HCT116 (cell line): Measurements from ENCODE around the gene BRSK1. TPM values are rescaled to one million over a fixed set of nuclear protein-coding genes. Genes with fewer than 3 reads are reported as not detected.
A peak's percentile ranks its signal among the peaks of the same experiment; 100 is the strongest.

Experiments used
- ATAC-seq: fragments of 200-7000 bp; cut with Tn5 transposase; 2 replicates; pipeline ENCODE4 v1.9.1; 2020; ENCODE audit warnings: mild to moderate bottlenecking, moderate library complexity
- BruUV-seq: library from RNA; stranded (reverse); fragments of 400-500 nt; replicated peaks from 2 replicates; lab custom pipeline; 2021; lab: Mats Ljungman, UMichigan
- CTCF ChIA-PET: fragments of 300-600 bp; sonication (Branson Sonifier 250); formaldehyde crosslinking; loops from one replicate; lab custom pipeline; 2021; ENCODE audit warnings: antibody characterized with exemption; lab: Charles Lee
- POLR2A ChIA-PET: fragments of 300-600, 350-600 bp; sonication (Branson Sonifier 250); formaldehyde crosslinking; loops from one replicate; lab custom pipeline; 2021; ENCODE audit warnings: antibody characterized with exemption; lab: Charles Lee
- RAD21 ChIA-PET, 2 experiments: fragments of 300-600 bp; sonication (Branson Sonifier 250); formaldehyde crosslinking; loops; one replicate each; lab custom pipeline; 2023; ENCODE audit warnings: low total read pairs in 2 of 2; ENCODE audit not compliant: uncharacterized antibody in 2 of 2, unreplicated experiment in 2 of 2, low non-redundant PET in 1 of 2; lab: Charles Lee
- DNase-seq: peaks from one replicate; pipeline ENCODE4 v3.0.0-alpha.2; 2010; ENCODE audit warnings: low read depth, low spot score
- H2AFZ ChIP-seq: fragments of 200-600 bp; shearing (Covaris generic), sonication (generic); 2 replicates; pipeline ENCODE4 v1.6.1; 2017; ENCODE audit warnings: low read depth, mixed run types, mixed read lengths, antibody characterized with exemption, low read length; ENCODE audit not compliant: poor library complexity, severe bottlenecking
- H3K27ac ChIP-seq: 2 replicates; pipeline ENCODE4 v1.5.1; 2012; ENCODE audit warnings: low read depth, low read length
- H3K27me3 ChIP-seq: fragments of 200-600 bp; sonication (generic); 2 replicates; pipeline ENCODE4 v1.6.1; 2016; ENCODE audit warnings: mixed run types, low read length, mixed read lengths; ENCODE audit not compliant: insufficient read depth
- H3K36me3 ChIP-seq, 2 experiments: fragments of 200-500 bp in 1 of 2; fragments of 200-600 bp in 1 of 2; sonication (Bioruptor generic) in 1 of 2; sonication (generic) in 1 of 2; 2 replicates each; pipeline versions ENCODE4 v1.5.1 to v1.6.1; 2014 to 2016; ENCODE audit warnings: low read length in 2 of 2, inconsistent platforms in 1 of 2, mixed read lengths in 1 of 2, mixed run types in 1 of 2; ENCODE audit not compliant: insufficient read depth in 2 of 2, control insufficient read depth in 1 of 2
- H3K4me1 ChIP-seq, 2 experiments: fragments of 200-600 bp in 1 of 2; sonication (generic) in 1 of 2; 2 replicates each; pipeline versions ENCODE4 v1.5.1 to v1.6.1; 2012 to 2017; ENCODE audit warnings: low read length in 2 of 2, inconsistent platforms in 1 of 2, mild to moderate bottlenecking in 1 of 2, mixed read lengths in 1 of 2, mixed run types in 1 of 2, moderate library complexity in 1 of 2; ENCODE audit not compliant: insufficient read depth in 2 of 2, control insufficient read depth in 1 of 2
- H3K4me2 ChIP-seq: fragments of 200-600 bp; sonication (generic); 2 replicates; pipeline ENCODE4 v1.6.1; 2017; ENCODE audit warnings: mixed run types, low read length, mixed read lengths
- H3K4me3 ChIP-seq, 2 experiments: fragments of 200-600 bp in 1 of 2; sonication (generic) in 1 of 2; replicated peaks in 1 of 2; 2 replicates each; pipeline ENCODE4 v1.5.1; 2011 to 2016; ENCODE audit warnings: low read length in 2 of 2, control low read depth in 1 of 2, low read depth in 1 of 2, mild to moderate bottlenecking in 1 of 2, mixed read lengths in 1 of 2, mixed run types in 1 of 2
- H3K79me2 ChIP-seq: fragments of 200-600 bp; sonication (generic); 2 replicates; pipeline ENCODE4 v1.6.1; 2017; ENCODE audit warnings: mild to moderate bottlenecking, mixed run types, low read length, moderate library complexity, mixed read lengths; ENCODE audit not compliant: insufficient read depth
- H3K9ac ChIP-seq: fragments of 200-600 bp; sonication (generic); 2 replicates; pipeline ENCODE4 v1.6.1; 2016; ENCODE audit warnings: low read length, mixed read lengths
- H3K9me2 ChIP-seq: fragments of 200-600 bp; sonication (generic), shearing (Covaris generic); 2 replicates; pipeline ENCODE4 v1.6.1; 2017; ENCODE audit warnings: mixed run types, mild to moderate bottlenecking, moderate library complexity; ENCODE audit not compliant: insufficient read depth
- H3K9me3 ChIP-seq, 2 experiments: fragments of 200-500 bp in 1 of 2; fragments of 200-600 bp in 1 of 2; sonication (Bioruptor generic) in 1 of 2; sonication (generic) in 1 of 2; 2 replicates each; pipeline ENCODE4 v1.6.1; 2014 to 2017; ENCODE audit warnings: low read length in 2 of 2, mixed read lengths in 2 of 2, inconsistent platforms in 1 of 2, low read depth in 1 of 2, mild to moderate bottlenecking in 1 of 2, mixed run types in 1 of 2, moderate library complexity in 1 of 2; ENCODE audit not compliant: control insufficient read depth in 1 of 2, insufficient read depth in 1 of 2
- H4K20me1 ChIP-seq: fragments of 200-600 bp; sonication (generic), shearing (Covaris generic); 2 replicates; pipeline ENCODE4 v1.6.1; 2017; ENCODE audit warnings: mixed run types, mild to moderate bottlenecking, moderate library complexity; ENCODE audit not compliant: insufficient read depth
- CEBPB ChIP-seq: IDR thresholded peaks from 2 replicates; pipeline ENCODE4 v1.6.1; 2012; ENCODE audit warnings: low read depth
- EZH2 ChIP-seq: fragments of 200-600 bp; sonication (generic); IDR thresholded peaks from 2 replicates; pipeline ENCODE4 v1.6.1; 2017; ENCODE audit warnings: antibody characterized with exemption, mixed run types
- EZH2phosphoT487 ChIP-seq: fragments of 200-600 bp; IDR thresholded peaks from 2 replicates; pipeline ENCODE4 v1.6.1; 2018; ENCODE audit warnings: antibody characterized with exemption, borderline replicate concordance
- MAX ChIP-seq: IDR thresholded peaks from 2 replicates; pipeline ENCODE4 v1.6.1; 2012
- RAD21 ChIP-seq: IDR thresholded peaks from 2 replicates; pipeline ENCODE4 v1.6.1; 2012; ENCODE audit warnings: low read depth, mild to moderate bottlenecking
- REST ChIP-seq: IDR thresholded peaks from 2 replicates; pipeline ENCODE4 v1.6.1; 2012; ENCODE audit warnings: low read depth
- SP1 ChIP-seq: IDR thresholded peaks from 2 replicates; pipeline ENCODE4 v1.6.1; 2012; ENCODE audit warnings: low read depth
- ZBTB33 ChIP-seq: IDR thresholded peaks from 2 replicates; pipeline ENCODE4 v1.6.1; 2011; ENCODE audit warnings: mild to moderate bottlenecking, low read length, moderate library complexity; ENCODE audit not compliant: insufficient replicate concordance; ENCODE audit errors: extremely low read depth
- ZNF274 ChIP-seq: fragments of 200-500 bp; sonication (Bioruptor generic); IDR thresholded peaks from 2 replicates; pipeline ENCODE4 v1.6.1; 2014; ENCODE audit warnings: mild to moderate bottlenecking, low read depth, low read length, inconsistent platforms
- intact Hi-C: fragments of 100-400 bp; cut with micrococcal nuclease; formaldehyde crosslinking; loops from 2 replicates; pipeline ENCODE4 v1.10.0; 2022
- total RNA-seq: library from RNA; stranded (reverse); gene quantifications from one replicate; pipeline ENCODE4 v1.2.1, GENCODE V29; 2021; ENCODE audit not compliant: unreplicated experiment
- TF ChIP-seq, protein P1 (sequence below), 3 experiments: fragments of 200-600 bp in 1 of 3; sonication (generic) in 1 of 3; IDR thresholded peaks in 2 of 3; conservative IDR thresholded peaks in 1 of 3; 2 replicates each; pipeline ENCODE4 v1.5.1; 2012 to 2017; ENCODE audit warnings: low read depth in 2 of 3, low read length in 2 of 3, antibody characterized with exemption in 1 of 3, borderline replicate concordance in 1 of 3, control low read depth in 1 of 3, mild to moderate bottlenecking in 1 of 3, mixed read lengths in 1 of 3, mixed run types in 1 of 3, moderate library complexity in 1 of 3; ENCODE audit not compliant: insufficient read depth in 1 of 3

Gene BRSK1
- total RNA-seq, 1 experiment from 2014 or later: 33.3 TPM

- no peaks in the 10 kb centered on the region for H3K9me2 ChIP-seq
- TF ChIP-seq SP1 (no peak), MAX (no peak), EZH2phosphoT487 (no peak), REST (no peak), RAD21 (no peak), EZH2 (no peak), CEBPB (no peak), ZBTB33 (no peak), ZNF274 (no peak)
- TF ChIP-seq, protein P1, sequence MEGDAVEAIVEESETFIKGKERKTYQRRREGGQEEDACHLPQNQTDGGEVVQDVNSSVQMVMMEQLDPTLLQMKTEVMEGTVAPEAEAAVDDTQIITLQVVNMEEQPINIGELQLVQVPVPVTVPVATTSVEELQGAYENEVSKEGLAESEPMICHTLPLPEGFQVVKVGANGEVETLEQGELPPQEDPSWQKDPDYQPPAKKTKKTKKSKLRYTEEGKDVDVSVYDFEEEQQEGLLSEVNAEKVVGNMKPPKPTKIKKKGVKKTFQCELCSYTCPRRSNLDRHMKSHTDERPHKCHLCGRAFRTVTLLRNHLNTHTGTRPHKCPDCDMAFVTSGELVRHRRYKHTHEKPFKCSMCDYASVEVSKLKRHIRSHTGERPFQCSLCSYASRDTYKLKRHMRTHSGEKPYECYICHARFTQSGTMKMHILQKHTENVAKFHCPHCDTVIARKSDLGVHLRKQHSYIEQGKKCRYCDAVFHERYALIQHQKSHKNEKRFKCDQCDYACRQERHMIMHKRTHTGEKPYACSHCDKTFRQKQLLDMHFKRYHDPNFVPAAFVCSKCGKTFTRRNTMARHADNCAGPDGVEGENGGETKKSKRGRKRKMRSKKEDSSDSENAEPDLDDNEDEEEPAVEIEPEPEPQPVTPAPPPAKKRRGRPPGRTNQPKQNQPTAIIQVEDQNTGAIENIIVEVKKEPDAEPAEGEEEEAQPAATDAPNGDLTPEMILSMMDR (IDR thresholded peaks at IDR 0.05 in 2 of 3, conservative IDR thresholded peaks at IDR 0.05 in 1 of 3; ENCODE audit: borderline replicate concordance in 1 of 3, insufficient read depth in 1 of 3, low read depth in 2 of 3, low read length in 2 of 3): no peak
- H3K4me1 ChIP-seq: peaks cover 19 to 29% of the 10 kb centered on the region in 2 experiments
- no peaks in the 10 kb centered on the region for H3K27me3 ChIP-seq
- H3K4me2 ChIP-seq: peak overlapping the region; percentile 100
- peak overlapping the region; percentile 89 for H3K9ac ChIP-seq
- intact Hi-C loops: no loop called here
- no peaks in the 10 kb centered on the region for H3K9me3 ChIP-seq
- CTCF ChIA-PET: no interaction called here
- ATAC-seq (no peak), DNase-seq (no peak)
- H3K4me3 ChIP-seq: peak overlapping the region; percentile 97 to 99
- no peaks in the 10 kb centered on the region for H4K20me1 ChIP-seq
- peaks cover 17% of the 10 kb centered on the region for H3K79me2 ChIP-seq
- peak overlapping the region; percentile 68 for H3K27ac ChIP-seq
- POLR2A ChIA-PET: interaction anchor here (0.8 to 3.3 kb wide), 3 partner anchors 20 to 130 kb away, joined by 4 to 26 read pairs (median 5); partner anchors contain the start of genes KMT5C and PPP6R1
- peaks cover 5 to 12% of the 10 kb centered on the region in 2 experiments; a peak in 3 of 4 replicates for H3K36me3 ChIP-seq
- RAD21 ChIA-PET: no interaction called here
- no peak overlapping the region for H2AFZ ChIP-seq
- TSS peak; percentile 64 for BruUV-seq
Measured at GRCh38 chr19:55279340-55279739, 4.5 kb upstream of the BRSK1 start.
